Measurements from ENCODE around the gene MRPL4. TPM values are rescaled to one million over a fixed set of nuclear protein-coding genes. Genes with fewer than 3 reads are reported as not detected.

MRPL4 gene
- total RNA-seq, 1 donor from 2014 or later, result 77.0 TPM

- DNase-seq, result no peak
- Histone ChIP-seq H3K9me3 (replicated peaks) (no peaks in the 10 kb centered on the region), H3K4me3 (no peak overlapping the region), H3K4me1 (peaks cover 55% of the 10 kb centered on the region), H3K36me3 (peaks cover 52% of the 10 kb centered on the region), H3K27me3 (ENCODE audit: low read depth) (no peaks in the 10 kb centered on the region), H3K27ac (replicated peaks) (no peak overlapping the region)
- TF ChIP-seq CTCF (IDR thresholded peaks at IDR 0.05; ENCODE audit: borderline replicate concordance), result no peak
- intact Hi-C loops (cut with micrococcal nuclease), result no loop called here
Observed at GRCh38 chr19:10254244-10254643, 2.2 kb downstream of the MRPL4 start.

GRCh38 chr19:10255358-10255757, 3.3 kb downstream of the MRPL4 start:
- H3K27ac ChIP-seq (replicated peaks), result no peak overlapping the region
- intact Hi-C loops (cut with micrococcal nuclease), result loop anchor here (5.0 kb wide), 1 partner anchor 137 kb away; no protein-coding TSS in a partner anchor
- no peak overlapping the region for H3K4me3 ChIP-seq
- peaks cover 59% of the 10 kb centered on the region for H3K36me3 ChIP-seq
- DNase-seq, result no peak
- peaks cover 50% of the 10 kb centered on the region for H3K4me1 ChIP-seq
- no peak for TF ChIP-seq CTCF (IDR thresholded peaks at IDR 0.05; ENCODE audit: borderline replicate concordance)
- no peaks in the 10 kb centered on the region for H3K9me3 ChIP-seq (replicated peaks)
- no peaks in the 10 kb centered on the region for H3K27me3 ChIP-seq (ENCODE audit: low read depth)

GRCh38 chr19:10256551-10256950, 4.5 kb downstream of the MRPL4 start:
- H3K27ac ChIP-seq (replicated peaks), result peak overlapping the region; percentile 50
- intact Hi-C loops (cut with micrococcal nuclease), result loop anchor here (5.0 kb wide), 1 partner anchor 136 kb away; no protein-coding TSS in a partner anchor

GRCh38 chr19:10256970-10257615, 5.1 kb downstream of the MRPL4 start:
- peaks cover 59% of the 10 kb centered on the region for H3K36me3 ChIP-seq
- DNase-seq, result no peak
- no peak for TF ChIP-seq CTCF (IDR thresholded peaks at IDR 0.05; ENCODE audit: borderline replicate concordance)
- intact Hi-C loops (cut with micrococcal nuclease), result loop anchor here (5.0 kb wide), 1 partner anchor 135 kb away; no protein-coding TSS in a partner anchor
- H3K27ac ChIP-seq (replicated peaks), result peak overlapping the region; percentile 19
- H3K9me3 ChIP-seq (replicated peaks), result no peaks in the 10 kb centered on the region
- H3K4me1 ChIP-seq, result peaks cover 36% of the 10 kb centered on the region
- no peaks in the 10 kb centered on the region for H3K27me3 ChIP-seq (ENCODE audit: low read depth)
- no peak overlapping the region for H3K4me3 ChIP-seq

More at GRCh38 chr19:10256551-10256950, 4.5 kb downstream of the MRPL4 start:
- H3K9me3 ChIP-seq (replicated peaks), result no peaks in the 10 kb centered on the region
- peaks cover 39% of the 10 kb centered on the region for H3K4me1 ChIP-seq
- no peak for TF ChIP-seq CTCF (IDR thresholded peaks at IDR 0.05; ENCODE audit: borderline replicate concordance)
- H3K4me3 ChIP-seq, result no peak overlapping the region
- H3K27me3 ChIP-seq (ENCODE audit: low read depth), result no peaks in the 10 kb centered on the region
- no peak for DNase-seq
- peaks cover 59% of the 10 kb centered on the region for H3K36me3 ChIP-seq

- H3K27ac ChIP-seq (replicated peaks), result peak overlapping the region; percentile 51
- no peak for TF ChIP-seq CTCF (IDR thresholded peaks at IDR 0.05; ENCODE audit: borderline replicate concordance)
- H3K36me3 ChIP-seq, result peaks cover 59% of the 10 kb centered on the region
- no peaks in the 10 kb centered on the region for H3K9me3 ChIP-seq (replicated peaks)
- DNase-seq, result no peak
- H3K4me1 ChIP-seq, result peaks cover 25% of the 10 kb centered on the region
- intact Hi-C loops (cut with micrococcal nuclease), result loop anchor here (5.0 kb wide), 1 partner anchor 134 kb away; no protein-coding TSS in a partner anchor
- no peaks in the 10 kb centered on the region for H3K27me3 ChIP-seq (ENCODE audit: low read depth)
- no peak overlapping the region for H3K4me3 ChIP-seq
Observed at GRCh38 chr19:10258080-10258710, 6.2 kb downstream of the MRPL4 start.
